Measurements from ENCODE around the gene CNNM4.
A peak's percentile ranks its signal among the peaks of the same experiment; 100 is the strongest.

CNNM4 gene

GRCh38 chr2:96807127-96807471, 46.4 kb downstream of the CNNM4 start:
- Histone ChIP-seq H3K4me1 (ENCODE audit: control insufficient read depth, insufficient read depth, low read length) (peaks cover 5% of the 10 kb centered on the region), H3K9me3 (ENCODE audit: control insufficient read depth, low read length) (no peaks in the 10 kb centered on the region), H3K36me3 (ENCODE audit: control insufficient read depth, insufficient read depth, low read length, severe bottlenecking) (no peaks in the 10 kb centered on the region), H3K9ac (ENCODE audit: low read length) (no peak overlapping the region), H3K4me3 (ENCODE audit: low read length) (no peak overlapping the region), H3K27me3 (replicated peaks; ENCODE audit: control insufficient read depth, insufficient read depth, low read length) (no peaks in the 10 kb centered on the region)
- DNase-seq (ENCODE audit: low read depth) = no peak

GRCh38 chr2:96808176-96808837, 47.6 kb downstream of the CNNM4 start:
- no peak overlapping the region for H3K9ac ChIP-seq (ENCODE audit: low read length)
- H3K9me3 ChIP-seq (ENCODE audit: control insufficient read depth, low read length) = no peaks in the 10 kb centered on the region
- H3K27me3 ChIP-seq (replicated peaks; ENCODE audit: control insufficient read depth, insufficient read depth, low read length) = no peaks in the 10 kb centered on the region
- no peaks in the 10 kb centered on the region for H3K36me3 ChIP-seq (ENCODE audit: control insufficient read depth, insufficient read depth, low read length, severe bottlenecking)
- no peak overlapping the region for H3K4me3 ChIP-seq (ENCODE audit: low read length)
- DNase-seq (ENCODE audit: low read depth) = no peak
- peaks cover 8% of the 10 kb centered on the region for H3K4me1 ChIP-seq (ENCODE audit: control insufficient read depth, insufficient read depth, low read length)

- no peaks in the 10 kb centered on the region for H3K27me3 ChIP-seq (replicated peaks; ENCODE audit: control insufficient read depth, insufficient read depth, low read length)
- no peaks in the 10 kb centered on the region for H3K36me3 ChIP-seq (ENCODE audit: control insufficient read depth, insufficient read depth, low read length, severe bottlenecking)
- no peak overlapping the region for H3K4me3 ChIP-seq (ENCODE audit: low read length)
- peaks cover 8% of the 10 kb centered on the region for H3K4me1 ChIP-seq (ENCODE audit: control insufficient read depth, insufficient read depth, low read length)
- H3K9me3 ChIP-seq (ENCODE audit: control insufficient read depth, low read length) = no peaks in the 10 kb centered on the region
- no peak overlapping the region for H3K9ac ChIP-seq (ENCODE audit: low read length)
- no peak for DNase-seq (ENCODE audit: low read depth)
Measured at GRCh38 chr2:96809216-96809882, 48.6 kb downstream of the CNNM4 start.

GRCh38 chr2:96809951-96810782, 49.5 kb downstream of the CNNM4 start:
- DNase-seq (ENCODE audit: low read depth) = no peak

GRCh38 chr2:96810783-96811192, 50.1 kb downstream of the CNNM4 start:
- H3K9ac ChIP-seq (ENCODE audit: low read length) = no peak overlapping the region
- no peak for DNase-seq (ENCODE audit: low read depth)
- H3K9me3 ChIP-seq (ENCODE audit: control insufficient read depth, low read length) = no peaks in the 10 kb centered on the region
- no peaks in the 10 kb centered on the region for H3K36me3 ChIP-seq (ENCODE audit: control insufficient read depth, insufficient read depth, low read length, severe bottlenecking)
- no peaks in the 10 kb centered on the region for H3K27me3 ChIP-seq (replicated peaks; ENCODE audit: control insufficient read depth, insufficient read depth, low read length)
- peaks cover 10% of the 10 kb centered on the region for H3K4me1 ChIP-seq (ENCODE audit: control insufficient read depth, insufficient read depth, low read length)
- H3K4me3 ChIP-seq (ENCODE audit: low read length) = no peak overlapping the region

More at GRCh38 chr2:96809951-96810782, 49.5 kb downstream of the CNNM4 start:
- Histone ChIP-seq H3K9ac (ENCODE audit: low read length) (no peak overlapping the region), H3K4me1 (ENCODE audit: control insufficient read depth, insufficient read depth, low read length) (peaks cover 8% of the 10 kb centered on the region), H3K4me3 (ENCODE audit: low read length) (no peak overlapping the region), H3K9me3 (ENCODE audit: control insufficient read depth, low read length) (no peaks in the 10 kb centered on the region), H3K27me3 (replicated peaks; ENCODE audit: control insufficient read depth, insufficient read depth, low read length) (no peaks in the 10 kb centered on the region), H3K36me3 (ENCODE audit: control insufficient read depth, insufficient read depth, low read length, severe bottlenecking) (no peaks in the 10 kb centered on the region)

- H3K9ac ChIP-seq (ENCODE audit: low read length) = no peak overlapping the region
- H3K36me3 ChIP-seq (ENCODE audit: control insufficient read depth, insufficient read depth, low read length, severe bottlenecking) = no peaks in the 10 kb centered on the region
- H3K9me3 ChIP-seq (ENCODE audit: control insufficient read depth, low read length) = no peaks in the 10 kb centered on the region
- no peaks in the 10 kb centered on the region for H3K27me3 ChIP-seq (replicated peaks; ENCODE audit: control insufficient read depth, insufficient read depth, low read length)
- peaks cover 10% of the 10 kb centered on the region for H3K4me1 ChIP-seq (ENCODE audit: control insufficient read depth, insufficient read depth, low read length)
- no peak overlapping the region for H3K4me3 ChIP-seq (ENCODE audit: low read length)
- no peak for DNase-seq (ENCODE audit: low read depth)
Measured at GRCh38 chr2:96811917-96812316, 51.2 kb downstream of the CNNM4 start.

GRCh38 chr2:96813656-96814055, 53.0 kb downstream of the CNNM4 start:
- no peaks in the 10 kb centered on the region for H3K36me3 ChIP-seq (ENCODE audit: control insufficient read depth, insufficient read depth, low read length, severe bottlenecking)
- H3K9ac ChIP-seq (ENCODE audit: low read length) = no peak overlapping the region
- H3K4me3 ChIP-seq (ENCODE audit: low read length) = no peak overlapping the region
- no peaks in the 10 kb centered on the region for H3K27me3 ChIP-seq (replicated peaks; ENCODE audit: control insufficient read depth, insufficient read depth, low read length)
- peaks cover 19% of the 10 kb centered on the region for H3K4me1 ChIP-seq (ENCODE audit: control insufficient read depth, insufficient read depth, low read length)
- no peak for DNase-seq (ENCODE audit: low read depth)
- H3K9me3 ChIP-seq (ENCODE audit: control insufficient read depth, low read length) = no peaks in the 10 kb centered on the region

GRCh38 chr2:96815326-96816126, 54.8 kb downstream of the CNNM4 start:
- Histone ChIP-seq H3K4me3 (ENCODE audit: low read length) (peak overlapping the region; percentile 86), H3K27me3 (replicated peaks; ENCODE audit: control insufficient read depth, insufficient read depth, low read length) (no peaks in the 10 kb centered on the region), H3K9ac (ENCODE audit: low read length) (peak overlapping the region; percentile 76), H3K36me3 (ENCODE audit: control insufficient read depth, insufficient read depth, low read length, severe bottlenecking) (no peaks in the 10 kb centered on the region), H3K9me3 (ENCODE audit: control insufficient read depth, low read length) (no peaks in the 10 kb centered on the region), H3K4me1 (ENCODE audit: control insufficient read depth, insufficient read depth, low read length) (peaks cover 19% of the 10 kb centered on the region)
- peak; percentile 51 for DNase-seq (ENCODE audit: low read depth)

- H3K36me3 ChIP-seq (ENCODE audit: control insufficient read depth, insufficient read depth, low read length, severe bottlenecking) = no peaks in the 10 kb centered on the region
- H3K4me3 ChIP-seq (ENCODE audit: low read length) = peak within 1 kb of the TSS; percentile 86
- peak within 1 kb of the TSS; percentile 79 for H3K9ac ChIP-seq (ENCODE audit: low read length)
- H3K27me3 ChIP-seq (replicated peaks; ENCODE audit: control insufficient read depth, insufficient read depth, low read length) = no peaks in the 10 kb centered on the region
- H3K4me1 ChIP-seq (ENCODE audit: control insufficient read depth, insufficient read depth, low read length) = peaks cover 19% of the 10 kb centered on the region
- H3K9me3 ChIP-seq (ENCODE audit: control insufficient read depth, low read length) = no peaks in the 10 kb centered on the region
- DNase-seq (ENCODE audit: low read depth) = peak; percentile 99
Measured at GRCh38 chr2:96816127-96816835, 55.6 kb downstream of the CNNM4 start, which contains the start of gene CNNM3. Gene CNNM3 (plus strand): TSS chr2:96816268. CDS start chr2:96816278, 10 bp downstream.

- Histone ChIP-seq H3K9me3 (ENCODE audit: control insufficient read depth, low read length) (no peaks in the 10 kb centered on the region), H3K4me1 (ENCODE audit: control insufficient read depth, insufficient read depth, low read length) (peaks cover 14% of the 10 kb centered on the region), H3K36me3 (ENCODE audit: control insufficient read depth, insufficient read depth, low read length, severe bottlenecking) (no peaks in the 10 kb centered on the region), H3K9ac (ENCODE audit: low read length) (peak overlapping the region; percentile 79), H3K27me3 (replicated peaks; ENCODE audit: control insufficient read depth, insufficient read depth, low read length) (no peaks in the 10 kb centered on the region), H3K4me3 (ENCODE audit: low read length) (peak overlapping the region; percentile 86)
- DNase-seq (ENCODE audit: low read depth) = peak; percentile 78
Measured at GRCh38 chr2:96816836-96817702, 56.4 kb downstream of the CNNM4 start.

Measured in adipocyte (in vitro differentiated cells).